ENCODE measurements around the gene CALN1. TPM values are rescaled to one million over a fixed set of nuclear protein-coding genes. Genes with fewer than 3 reads are reported as not detected.

CALN1 gene
- total and polyA plus RNA-seq, 2 of the 8 experiments (the other 6 are each of a cell fraction or from before 2014, with no cell fraction given): 6.4 to 15.2 TPM

DNA sequence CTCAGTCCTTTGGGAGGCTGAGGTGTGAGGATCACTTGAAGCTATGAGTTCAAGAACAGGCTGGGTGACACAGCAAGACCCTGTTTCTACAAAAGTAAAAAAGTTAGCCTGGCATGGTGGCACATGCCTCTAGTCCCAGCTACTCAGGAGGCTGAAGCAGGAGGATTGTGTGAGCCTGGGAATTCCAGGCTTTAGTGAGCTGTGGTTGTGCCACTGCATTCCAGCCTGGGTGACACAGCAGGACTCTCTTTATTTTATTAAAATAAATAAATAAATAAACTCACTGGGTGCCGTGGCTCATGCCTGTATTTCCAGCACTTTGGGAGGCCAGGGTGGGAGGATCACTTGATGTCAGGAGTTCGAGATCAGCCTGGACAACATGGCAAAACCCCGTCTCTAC is 607.9 kb downstream of the CALN1 start:
- Histone ChIP-seq H2BK120ac (replicated peaks; ENCODE audit: low read depth, low read length) (no peak overlapping the region), H4K20me1 (replicated peaks in 1 of 2; ENCODE audit: control insufficient read depth in 1 of 2, insufficient read depth in 2 of 2, low read length in 2 of 2) (no peaks in the 10 kb centered on the region), H2BK15ac (ENCODE audit: low read length) (no peak overlapping the region), H3K56ac (replicated peaks; ENCODE audit: insufficient read length, low read depth, low read length) (no peak overlapping the region), H3K4ac (replicated peaks; ENCODE audit: insufficient read length, low read depth, low read length) (no peak overlapping the region), H3K23me2 (ENCODE audit: low read depth, low read length) (peaks cover 2% of the 10 kb centered on the region; the same call in 1 of the 2 replicates), H2AFZ (ENCODE audit: low read length) (no peak overlapping the region), H2BK20ac (ENCODE audit: low read length) (no peak overlapping the region), H2AK5ac (ENCODE audit: low read depth, low read length) (no peak overlapping the region), H3K79me2 (ENCODE audit: control insufficient read depth in 1 of 2, insufficient read depth in 2 of 2, low read length in 2 of 2) (no peaks in the 10 kb centered on the region), H4K91ac (replicated peaks; ENCODE audit: insufficient read length, low read length) (no peak overlapping the region), H3K18ac (ENCODE audit: extremely low read depth, low read length) (no peak overlapping the region), H3K4me3 (ENCODE audit: extremely low read depth in 1 of 4, insufficient read depth in 2 of 4, low read depth in 3 of 4, low read length in 4 of 4) (no peak overlapping the region), H3K36me3 (ENCODE audit: control insufficient read depth in 2 of 4, insufficient read depth in 4 of 4, low read length in 3 of 4) (no peaks in the 10 kb centered on the region), H4K5ac (ENCODE audit: insufficient read length, low read depth, low read length) (no peak overlapping the region), H3K9ac (replicated peaks in 1 of 4; ENCODE audit: extremely low read depth in 1 of 4, low read depth in 3 of 4, low read length in 3 of 4) (no peak overlapping the region), H3K23ac (ENCODE audit: insufficient read length) (no peak overlapping the region), H3K9me3 (ENCODE audit: insufficient read depth in 2 of 2, low read depth in 1 of 2, low read length in 1 of 2) (peaks cover 0 to 3% of the 10 kb centered on the region in 2 experiments; a peak in 1 of 4 replicates), H3K14ac (ENCODE audit: insufficient read length) (no peak overlapping the region), H3K27me3 (replicated peaks in 1 of 4; ENCODE audit: control insufficient read depth in 3 of 4, extremely low read depth in 1 of 4, insufficient read depth in 3 of 4, low read length in 3 of 4) (no peaks in the 10 kb centered on the region), H3K4me2 (ENCODE audit: insufficient read depth in 1 of 2, low read depth in 2 of 2, low read length in 2 of 2) (no peak overlapping the region), H3K4me1 (replicated peaks in 1 of 4; ENCODE audit: control insufficient read depth in 3 of 4, insufficient read depth in 4 of 4, low read length in 3 of 4) (no peaks in the 10 kb centered on the region), H2BK5ac (ENCODE audit: low read depth, low read length) (no peak overlapping the region), H2BK12ac (ENCODE audit: low read depth, low read length) (no peak overlapping the region), H3K27ac (ENCODE audit: low read depth, low read length) (no peak overlapping the region), H4K8ac (ENCODE audit: extremely low read depth, insufficient read depth, low read length) (no peak overlapping the region), H3K79me1 (ENCODE audit: low read depth, low read length) (no peaks in the 10 kb centered on the region)
- TF ChIP-seq GABPA (IDR thresholded peaks at IDR 0.05; ENCODE audit: borderline replicate concordance, insufficient read depth, low read length) (no peak), EP300 (IDR thresholded peaks at IDR 0.05; ENCODE audit: borderline replicate concordance in 1 of 2, low read depth in 2 of 2, low read length in 2 of 2) (no peak)
- ChIA-PET POLR2A (ENCODE audit: partially characterized antibody) (interaction anchor here (1.1 kb wide), 1 partner anchor 51 kb away, joined by 3 read pairs; no protein-coding TSS in a partner anchor), CTCF (ENCODE audit: partially characterized antibody) (no interaction called here)
- FAIRE-seq: no peak
- no peak for DNase-seq (ENCODE audit: low read depth in 1 of 2, low spot score in 2 of 2)
- WGBS, 2 experiments (ENCODE audit: extremely low coverage in 1 of 2, insufficient coverage in 1 of 2, insufficient read length in 1 of 2, insufficient replicate concordance in 2 of 2, low coverage in 1 of 2, low lambda C conversion rate in 2 of 2, missing lambda C conversion rate in 1 of 2): 85% methylated on average over 3 of the region's 3 CpGs; no CpG with 5 or more reads in 1 of the 2 experiments

All from H1 (cell line).